Putamen (tissue), 1 donor: ENCODE results near the gene PTGDR.

ENCODE experiments used
- DNase-seq: peaks from one replicate; pipeline ENCODE4 v3.0.0-alpha.2; 2016; ENCODE audit warnings: low spot score

The PTGDR gene

GRCh38 chr14:52267501-52268278, at the start of gene PTGDR:
PTGDR (plus strand) TSS chr14:52267698; CDS start chr14:52267815, 117 bp downstream.
- DNase-seq = no peak

GRCh38 chr14:52219488-52220084, 47.9 kb upstream of the PTGDR start:
- no peak for DNase-seq

- DNase-seq = no peak
These were observed 46.3 kb upstream of the PTGDR start for GRCh38 chr14:52220924-52221811.

- no peak for DNase-seq
These were observed 44.6 kb upstream of the PTGDR start for GRCh38 chr14:52222901-52223300.

GRCh38 chr14:52227619-52228222, 39.8 kb upstream of the PTGDR start:
- DNase-seq = no peak

GRCh38 chr14:52233693-52234092, 33.8 kb upstream of the PTGDR start:
- no peak for DNase-seq

GRCh38 chr14:52235434-52235833, 32.1 kb upstream of the PTGDR start:
- no peak for DNase-seq

- DNase-seq = no peak
These were observed 31.5 kb upstream of the PTGDR start for GRCh38 chr14:52235866-52236510.

- DNase-seq = no peak
These were observed 28.8 kb upstream of the PTGDR start for GRCh38 chr14:52238682-52239081.

GRCh38 chr14:52240623-52241022, 26.9 kb upstream of the PTGDR start:
- no peak for DNase-seq

GRCh38 chr14:52241087-52241793, 26.3 kb upstream of the PTGDR start:
- no peak for DNase-seq

GRCh38 chr14:52244328-52244727, 23.2 kb upstream of the PTGDR start:
- DNase-seq = no peak

GRCh38 chr14:52244997-52245396, 22.5 kb upstream of the PTGDR start:
- no peak for DNase-seq

GRCh38 chr14:52248057-52248456, 19.4 kb upstream of the PTGDR start:
- no peak for DNase-seq

GRCh38 chr14:52251724-52252123, 15.8 kb upstream of the PTGDR start:
- no peak for DNase-seq

GRCh38 chr14:52253503-52253902, 14.0 kb upstream of the PTGDR start:
- no peak for DNase-seq

- DNase-seq = no peak
These were observed 13.4 kb upstream of the PTGDR start for GRCh38 chr14:52254086-52254485.

GRCh38 chr14:52258783-52259182, 8.7 kb upstream of the PTGDR start:
- no peak for DNase-seq

- DNase-seq = no peak
These were observed 8.1 kb upstream of the PTGDR start for GRCh38 chr14:52259434-52259833.

GRCh38 chr14:52262600-52262999, 4.9 kb upstream of the PTGDR start:
- no peak for DNase-seq

GRCh38 chr14:52263190-52263589, 4.3 kb upstream of the PTGDR start:
- no peak for DNase-seq
